ENCODE results near the gene SKIC3.

SKIC3 gene

DNA sequence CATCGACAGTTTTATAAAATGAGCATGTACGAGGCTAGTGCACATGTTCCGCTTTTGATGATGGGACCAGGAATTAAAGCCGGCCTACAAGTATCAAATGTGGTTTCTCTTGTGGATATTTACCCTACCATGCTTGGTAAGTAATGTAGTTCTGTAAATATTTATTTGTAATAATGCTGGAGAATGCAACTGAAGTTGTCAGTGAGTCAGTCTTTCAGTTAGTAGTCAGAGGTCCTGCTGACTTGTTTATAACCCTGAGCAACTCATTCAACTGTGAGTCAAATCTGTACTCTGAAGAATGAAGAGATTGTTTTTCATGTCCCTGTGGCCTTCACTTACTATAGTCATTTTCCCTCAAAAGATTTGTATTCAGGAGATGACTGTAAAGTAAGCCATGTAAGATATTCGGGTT lies 36.7 kb upstream of the SKIC3 start:
- Histone ChIP-seq H3K23ac (ENCODE audit: low read depth, low read length, poor library complexity) (no peak overlapping the region), H3K9me3 (replicated peaks in 1 of 2; ENCODE audit: control insufficient read depth in 2 of 2, insufficient read depth in 1 of 2, low read depth in 1 of 2, low read length in 2 of 2) (no peaks in the 10 kb centered on the region), H4K8ac (ENCODE audit: low read depth, low read length) (no peak overlapping the region), H2AK5ac (ENCODE audit: low read depth, low read length) (no peak overlapping the region), H3K27ac (replicated peaks; ENCODE audit: low read length) (no peak overlapping the region), H3K4me3 (ENCODE audit: low read length in 2 of 2) (no peak overlapping the region), H2BK120ac (ENCODE audit: low read depth, low read length) (no peak overlapping the region), H3K18ac (ENCODE audit: low read length) (no peak overlapping the region), H2AFZ (ENCODE audit: low read length) (no peak overlapping the region), H2BK15ac (ENCODE audit: low read length) (no peak overlapping the region), H3K4ac (ENCODE audit: low read length) (no peak overlapping the region), H2BK12ac (ENCODE audit: low read length) (no peak overlapping the region), H3K14ac (ENCODE audit: low read length) (no peak overlapping the region), H4K91ac (ENCODE audit: low read depth, low read length, poor library complexity) (no peak overlapping the region), H3K79me1 (ENCODE audit: low read depth, low read length) (no peaks in the 10 kb centered on the region), H3K4me2 (ENCODE audit: insufficient read depth, low read length, poor library complexity, severe bottlenecking) (no peak overlapping the region), H3K27me3 (ENCODE audit: control insufficient read depth in 3 of 3, insufficient read depth in 3 of 3, low read depth in 1 of 3, low read length in 3 of 3) (no peaks in the 10 kb centered on the region), H3K9ac (ENCODE audit: low read depth, low read length, poor library complexity) (no peak overlapping the region), H2BK5ac (ENCODE audit: low read length) (no peak overlapping the region), H3K36me3 (replicated peaks in 1 of 2; ENCODE audit: control insufficient read depth in 2 of 2, insufficient read depth in 2 of 2, low read length in 2 of 2) (no peaks in the 10 kb centered on the region), H3K4me1 (ENCODE audit: control insufficient read depth in 2 of 2, insufficient read depth in 1 of 2, low read depth in 1 of 2, low read length in 2 of 2) (peaks cover 0 to 2% of the 10 kb centered on the region in 2 donors)
- WGBS, 2 donors (ENCODE audit: extremely low coverage in 2 of 2, insufficient read length in 2 of 2, insufficient replicate concordance in 1 of 2) = no CpG with 5 or more reads among the region's 5 CpGs
- no peak for DNase-seq (ENCODE audit: low spot score)

DNA sequence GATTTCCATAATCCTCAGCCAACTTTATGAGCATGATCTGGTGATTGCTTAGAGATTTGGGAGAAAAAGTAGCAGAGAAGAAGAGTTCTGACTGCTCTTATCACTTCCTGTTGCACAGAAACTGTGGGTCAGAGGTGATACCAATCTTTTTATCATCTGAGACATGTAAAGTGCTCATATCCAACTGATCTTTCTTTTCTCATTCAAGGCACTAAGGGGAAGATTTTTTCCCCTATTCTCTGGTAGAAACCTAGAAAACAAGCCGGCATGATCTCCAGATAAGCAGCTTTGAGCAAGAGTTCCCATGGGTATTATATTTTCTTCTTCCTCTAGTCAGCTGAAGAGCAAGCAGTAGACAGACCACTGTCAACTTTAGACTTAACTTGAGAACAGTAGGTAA lies 36.1 kb upstream of the SKIC3 start:
- Histone ChIP-seq H3K27ac (replicated peaks; ENCODE audit: low read length) (no peak overlapping the region), H2BK12ac (ENCODE audit: low read length) (no peak overlapping the region), H3K18ac (ENCODE audit: low read length) (no peak overlapping the region), H4K91ac (ENCODE audit: low read depth, low read length, poor library complexity) (no peak overlapping the region), H3K36me3 (replicated peaks in 1 of 2; ENCODE audit: control insufficient read depth in 2 of 2, insufficient read depth in 2 of 2, low read length in 2 of 2) (no peaks in the 10 kb centered on the region), H4K8ac (ENCODE audit: low read depth, low read length) (no peak overlapping the region), H3K27me3 (ENCODE audit: control insufficient read depth in 3 of 3, insufficient read depth in 3 of 3, low read depth in 1 of 3, low read length in 3 of 3) (no peaks in the 10 kb centered on the region), H3K9ac (ENCODE audit: low read depth, low read length, poor library complexity) (no peak overlapping the region), H2BK120ac (ENCODE audit: low read depth, low read length) (no peak overlapping the region), H3K9me3 (replicated peaks in 1 of 2; ENCODE audit: control insufficient read depth in 2 of 2, insufficient read depth in 1 of 2, low read depth in 1 of 2, low read length in 2 of 2) (no peaks in the 10 kb centered on the region), H2AK5ac (ENCODE audit: low read depth, low read length) (no peak overlapping the region), H3K4ac (ENCODE audit: low read length) (no peak overlapping the region), H2BK15ac (ENCODE audit: low read length) (no peak overlapping the region), H2AFZ (ENCODE audit: low read length) (no peak overlapping the region), H2BK5ac (ENCODE audit: low read length) (no peak overlapping the region), H3K79me1 (ENCODE audit: low read depth, low read length) (no peaks in the 10 kb centered on the region), H3K4me1 (ENCODE audit: control insufficient read depth in 2 of 2, insufficient read depth in 1 of 2, low read depth in 1 of 2, low read length in 2 of 2) (peaks cover 0 to 2% of the 10 kb centered on the region in 2 donors), H3K4me2 (ENCODE audit: insufficient read depth, low read length, poor library complexity, severe bottlenecking) (no peak overlapping the region), H3K23ac (ENCODE audit: low read depth, low read length, poor library complexity) (no peak overlapping the region), H3K14ac (ENCODE audit: low read length) (no peak overlapping the region), H3K4me3 (ENCODE audit: low read length in 2 of 2) (no peak overlapping the region)
- no CpG with 5 or more reads among the region's 1 CpG for WGBS, 2 donors (ENCODE audit: extremely low coverage in 2 of 2, insufficient read length in 2 of 2, insufficient replicate concordance in 1 of 2)
- DNase-seq (ENCODE audit: low spot score) = no peak

DNA sequence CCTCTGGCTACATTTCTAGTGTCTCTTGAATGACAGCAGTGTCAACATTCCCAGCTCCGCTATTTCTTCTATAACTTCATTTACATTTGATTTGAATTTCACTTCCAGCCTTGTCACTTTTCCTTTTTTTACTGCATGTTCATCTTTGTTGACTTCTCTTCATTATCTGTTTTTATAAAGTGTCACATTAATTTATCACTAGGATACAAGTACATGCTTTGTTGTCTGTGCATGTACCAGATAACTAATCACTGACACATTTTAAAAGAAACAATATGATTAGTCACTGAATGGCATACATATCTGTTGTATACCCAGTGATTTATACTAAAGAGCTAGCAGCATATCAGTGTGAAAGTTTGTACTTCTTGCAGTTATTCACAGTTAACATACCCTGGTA lies 29.2 kb upstream of the SKIC3 start:
- no peak overlapping the region for H3K9ac ChIP-seq (ENCODE audit: low read depth, low read length, poor library complexity)
- no peak overlapping the region for H2AK5ac ChIP-seq (ENCODE audit: low read depth, low read length)
- no peak overlapping the region for H3K27ac ChIP-seq (replicated peaks; ENCODE audit: low read length)
- H4K91ac ChIP-seq (ENCODE audit: low read depth, low read length, poor library complexity) = no peak overlapping the region
- H3K18ac ChIP-seq (ENCODE audit: low read length) = no peak overlapping the region
- H3K4me3 ChIP-seq (ENCODE audit: low read length in 2 of 2) = no peak overlapping the region
- H3K4me1 ChIP-seq (ENCODE audit: control insufficient read depth in 2 of 2, insufficient read depth in 1 of 2, low read depth in 1 of 2, low read length in 2 of 2) = no peaks in the 10 kb centered on the region
- H2BK5ac ChIP-seq (ENCODE audit: low read length) = no peak overlapping the region
- H3K36me3 ChIP-seq (replicated peaks in 1 of 2; ENCODE audit: control insufficient read depth in 2 of 2, insufficient read depth in 2 of 2, low read length in 2 of 2) = no peaks in the 10 kb centered on the region
- no peak overlapping the region for H2AFZ ChIP-seq (ENCODE audit: low read length)
- H3K4me2 ChIP-seq (ENCODE audit: insufficient read depth, low read length, poor library complexity, severe bottlenecking) = no peak overlapping the region
- H4K8ac ChIP-seq (ENCODE audit: low read depth, low read length) = no peak overlapping the region
- no peaks in the 10 kb centered on the region for H3K9me3 ChIP-seq (replicated peaks in 1 of 2; ENCODE audit: control insufficient read depth in 2 of 2, insufficient read depth in 1 of 2, low read depth in 1 of 2, low read length in 2 of 2)
- WGBS, 2 donors (ENCODE audit: extremely low coverage in 2 of 2, insufficient read length in 2 of 2, insufficient replicate concordance in 1 of 2) = no CpG with 5 or more reads among the region's 1 CpG
- DNase-seq (ENCODE audit: low spot score) = no peak
- no peak overlapping the region for H2BK15ac ChIP-seq (ENCODE audit: low read length)
- H3K14ac ChIP-seq (ENCODE audit: low read length) = no peak overlapping the region
- H2BK120ac ChIP-seq (ENCODE audit: low read depth, low read length) = no peak overlapping the region
- no peaks in the 10 kb centered on the region for H3K27me3 ChIP-seq (ENCODE audit: control insufficient read depth in 3 of 3, insufficient read depth in 3 of 3, low read depth in 1 of 3, low read length in 3 of 3)
- H3K4ac ChIP-seq (ENCODE audit: low read length) = no peak overlapping the region
- H3K79me1 ChIP-seq (ENCODE audit: low read depth, low read length) = no peaks in the 10 kb centered on the region
- no peak overlapping the region for H3K23ac ChIP-seq (ENCODE audit: low read depth, low read length, poor library complexity)
- no peak overlapping the region for H2BK12ac ChIP-seq (ENCODE audit: low read length)

DNA sequence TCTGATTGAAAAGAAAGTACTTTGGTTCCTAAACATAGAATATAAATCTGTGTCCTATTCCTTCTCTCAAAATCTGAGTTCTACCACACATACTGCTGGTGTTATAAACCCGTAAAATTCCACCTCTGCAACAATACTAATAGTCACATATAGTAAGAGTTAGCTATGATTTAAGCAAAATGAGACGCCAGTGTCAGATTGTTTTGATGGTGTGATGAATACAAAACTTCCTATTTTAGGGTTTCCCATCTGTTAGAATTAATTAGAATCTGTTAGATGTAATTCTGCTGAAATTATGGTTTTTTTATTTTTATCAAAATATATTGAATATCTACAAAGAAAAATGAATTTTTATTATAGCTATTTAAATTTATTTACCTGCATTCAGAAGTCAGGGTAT lies 26.8 kb upstream of the SKIC3 start:
- H3K4me1 ChIP-seq (ENCODE audit: control insufficient read depth in 2 of 2, insufficient read depth in 1 of 2, low read depth in 1 of 2, low read length in 2 of 2) = no peaks in the 10 kb centered on the region
- H2BK120ac ChIP-seq (ENCODE audit: low read depth, low read length) = no peak overlapping the region
- no peak overlapping the region for H3K23ac ChIP-seq (ENCODE audit: low read depth, low read length, poor library complexity)
- H3K4me3 ChIP-seq (ENCODE audit: low read length in 2 of 2) = no peak overlapping the region
- no peak overlapping the region for H3K9ac ChIP-seq (ENCODE audit: low read depth, low read length, poor library complexity)
- H4K91ac ChIP-seq (ENCODE audit: low read depth, low read length, poor library complexity) = no peak overlapping the region
- no peak overlapping the region for H3K4me2 ChIP-seq (ENCODE audit: insufficient read depth, low read length, poor library complexity, severe bottlenecking)
- no peak overlapping the region for H2BK15ac ChIP-seq (ENCODE audit: low read length)
- H4K8ac ChIP-seq (ENCODE audit: low read depth, low read length) = no peak overlapping the region
- no peaks in the 10 kb centered on the region for H3K36me3 ChIP-seq (replicated peaks in 1 of 2; ENCODE audit: control insufficient read depth in 2 of 2, insufficient read depth in 2 of 2, low read length in 2 of 2)
- H3K18ac ChIP-seq (ENCODE audit: low read length) = no peak overlapping the region
- no CpG with 5 or more reads among the region's 2 CpGs for WGBS, 2 donors (ENCODE audit: extremely low coverage in 2 of 2, insufficient read length in 2 of 2, insufficient replicate concordance in 1 of 2)
- no peak overlapping the region for H2BK5ac ChIP-seq (ENCODE audit: low read length)
- H3K79me1 ChIP-seq (ENCODE audit: low read depth, low read length) = no peaks in the 10 kb centered on the region
- H3K4ac ChIP-seq (ENCODE audit: low read length) = no peak overlapping the region
- H3K14ac ChIP-seq (ENCODE audit: low read length) = no peak overlapping the region
- H3K9me3 ChIP-seq (replicated peaks in 1 of 2; ENCODE audit: control insufficient read depth in 2 of 2, insufficient read depth in 1 of 2, low read depth in 1 of 2, low read length in 2 of 2) = no peaks in the 10 kb centered on the region
- H2AK5ac ChIP-seq (ENCODE audit: low read depth, low read length) = no peak overlapping the region
- no peak overlapping the region for H3K27ac ChIP-seq (replicated peaks; ENCODE audit: low read length)
- DNase-seq (ENCODE audit: low spot score) = no peak
- H3K27me3 ChIP-seq (ENCODE audit: control insufficient read depth in 3 of 3, insufficient read depth in 3 of 3, low read depth in 1 of 3, low read length in 3 of 3) = no peaks in the 10 kb centered on the region
- H2BK12ac ChIP-seq (ENCODE audit: low read length) = no peak overlapping the region
- no peak overlapping the region for H2AFZ ChIP-seq (ENCODE audit: low read length)
